GM12892 (cell line): Measurements from ENCODE around the gene TSC1.

ENCODE experiments used
- POLR2A ChIP-seq: IDR thresholded peaks from 2 replicates; pipeline ENCODE4 v1.6.1; 2011; ENCODE audit warnings: low read depth, low read length, control low read depth
- POLR2AphosphoS5 ChIP-seq: IDR thresholded peaks from 2 replicates; pipeline ENCODE4 v1.6.1; 2011; ENCODE audit warnings: low read depth, low read length, control low read depth
- TAF1 ChIP-seq: IDR thresholded peaks from 2 replicates; pipeline ENCODE4 v1.6.1; 2011; ENCODE audit warnings: low read depth, mild to moderate bottlenecking, control low read depth, low read length, borderline replicate concordance

DNA sequence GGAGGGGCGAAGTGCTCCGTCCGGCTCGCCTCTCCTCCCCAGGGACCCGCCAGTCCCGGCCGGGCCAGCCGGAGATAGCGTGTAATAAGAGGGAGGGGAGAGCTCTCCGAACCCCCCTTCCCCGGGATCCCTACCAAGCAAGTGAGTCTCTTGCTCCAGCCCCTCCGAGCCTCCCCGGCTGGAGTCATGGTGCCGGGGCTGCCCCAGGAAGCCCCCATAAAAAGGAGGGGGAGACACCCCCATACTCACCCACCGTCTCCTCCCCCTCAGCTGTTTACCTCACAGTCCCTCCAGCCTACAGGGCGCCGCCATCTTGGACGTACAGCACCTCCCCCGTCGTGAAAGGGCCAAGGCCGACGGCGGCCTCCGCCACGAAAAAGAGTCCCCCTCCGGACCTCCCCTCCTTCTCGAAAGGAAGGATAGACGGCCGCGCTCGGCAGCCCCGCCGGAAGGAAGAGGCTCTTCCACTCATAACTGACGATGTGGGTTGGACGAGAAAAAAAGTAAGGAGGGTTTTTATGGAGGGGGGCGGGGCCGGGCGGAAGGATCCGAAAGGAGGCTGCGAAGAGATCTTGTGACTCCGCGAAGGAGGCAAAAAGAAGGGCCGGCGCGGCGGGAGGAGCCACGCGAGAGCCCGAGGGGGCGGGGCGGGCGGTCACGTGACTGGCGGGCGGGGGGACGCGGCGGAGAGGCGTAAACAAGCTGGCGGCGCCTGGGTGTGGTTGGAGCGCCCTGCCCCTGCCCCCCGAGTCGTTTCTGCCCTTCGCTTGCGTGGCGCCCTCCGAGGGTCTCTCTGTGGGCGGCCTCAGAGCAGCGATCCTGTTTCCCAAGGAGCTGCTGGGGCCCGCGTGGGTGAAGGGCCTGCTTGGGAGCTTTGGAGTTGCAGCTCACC is at the start of gene TSC1:
- TF ChIP-seq POLR2A (peak; percentile 74), POLR2AphosphoS5 (peak; percentile 62; the same call in 1 of the 2 replicates), TAF1 (peak; percentile 100)
